NCI-H146 (cell line): Measurements from ENCODE around the gene ANKMY1.
"Not testable (repeated sequence)": the region's sequence is repeated elsewhere in the genome, so short reads cannot be mapped to it uniquely, and the experiment has no call there.

Experiments used
- DNase-seq: peaks from one replicate; lab custom pipeline; 2025; lab: John Stamatoyannopoulos, UW

The ANKMY1 gene

GRCh38 chr2:240555541-240556250, 2.1 kb downstream of the ANKMY1 start:
- no peak for DNase-seq

GRCh38 chr2:240554767-240555493, 2.9 kb downstream of the ANKMY1 start:
- DNase-seq, result no peak

- DNase-seq, result no peak
Observed at GRCh38 chr2:240553956-240554480, 3.8 kb downstream of the ANKMY1 start.

GRCh38 chr2:240551811-240552210, 6.0 kb downstream of the ANKMY1 start:
- DNase-seq, result no peak

GRCh38 chr2:240551288-240551687, 6.5 kb downstream of the ANKMY1 start:
- no peak for DNase-seq

GRCh38 chr2:240539906-240540305, 17.9 kb downstream of the ANKMY1 start:
- no peak for DNase-seq

- DNase-seq, result not testable (repeated sequence)
Observed at GRCh38 chr2:240539101-240539500, 18.7 kb downstream of the ANKMY1 start.

- DNase-seq, result no peak
Observed at GRCh38 chr2:240538031-240538780, 19.6 kb downstream of the ANKMY1 start.

GRCh38 chr2:240532031-240532775, 25.6 kb downstream of the ANKMY1 start:
- no peak for DNase-seq

GRCh38 chr2:240531038-240531437, 26.8 kb downstream of the ANKMY1 start:
- DNase-seq, result no peak

GRCh38 chr2:240530181-240530580, 27.6 kb downstream of the ANKMY1 start:
- DNase-seq, result no peak

- DNase-seq, result no peak
Observed at GRCh38 chr2:240529344-240529999, 28.3 kb downstream of the ANKMY1 start.

GRCh38 chr2:240528406-240529040, 29.3 kb downstream of the ANKMY1 start:
- DNase-seq, result no peak

GRCh38 chr2:240527153-240527750, 30.5 kb downstream of the ANKMY1 start:
- no peak for DNase-seq

GRCh38 chr2:240526521-240526920, 31.3 kb downstream of the ANKMY1 start:
- DNase-seq, result no peak

GRCh38 chr2:240525802-240526201, 32.0 kb downstream of the ANKMY1 start:
- no peak for DNase-seq

- no peak for DNase-seq
Observed at GRCh38 chr2:240524963-240525718, 32.6 kb downstream of the ANKMY1 start.

GRCh38 chr2:240523451-240524281, 34.1 kb downstream of the ANKMY1 start:
- no peak for DNase-seq

- DNase-seq, result no peak
Observed at GRCh38 chr2:240522406-240522805, 35.4 kb downstream of the ANKMY1 start.
